Chondrocyte (in vitro differentiated cells): ENCODE data around the gene RABEPK. TPM values are rescaled to one million over a fixed set of nuclear protein-coding genes. Genes with fewer than 3 reads are reported as not detected.
"Not testable (repeated sequence)": the region's sequence is repeated elsewhere in the genome, so short reads cannot be mapped to it uniquely, and the experiment has no call there.

Experiments
- DNase-seq: peaks from one replicate; pipeline ENCODE4 v3.0.0; 2021; ENCODE audit warnings: mixed read lengths, low spot score
- H3K27ac Mint-ChIP-seq: one replicate; pipeline ENCODE4 v1.8.0; 2021; ENCODE audit warnings: mild to moderate bottlenecking, moderate library complexity, mixed read lengths; ENCODE audit not compliant: unreplicated experiment
- H3K27me3 Mint-ChIP-seq: 2 replicates; pipeline ENCODE4 v1.8.0; 2021; ENCODE audit warnings: low read depth, mixed read lengths
- H3K36me3 Mint-ChIP-seq: 2 replicates; pipeline ENCODE4 v1.8.0; 2021; ENCODE audit warnings: low read depth, mixed read lengths
- H3K4me1 Mint-ChIP-seq: 2 replicates; pipeline ENCODE4 v1.8.0; 2021; ENCODE audit warnings: low read depth, mild to moderate bottlenecking, mixed read lengths
- H3K4me3 Mint-ChIP-seq: one replicate; pipeline ENCODE4 v1.8.0; 2021; ENCODE audit warnings: mild to moderate bottlenecking, moderate library complexity, mixed read lengths; ENCODE audit not compliant: unreplicated experiment
- H3K9me3 Mint-ChIP-seq: 2 replicates; pipeline ENCODE4 v1.8.0; 2021; ENCODE audit warnings: low read depth, mixed read lengths
- total RNA-seq: library from RNA; stranded (reverse); gene quantifications from 3 replicates; pipeline ENCODE4 v1.2.1, GENCODE V29; 2021
- TF ChIP-seq, protein P1 (sequence below): fragments of 200-600 bp; sonication (generic); IDR thresholded peaks from 2 replicates; pipeline ENCODE4 v1.5.0; 2021; ENCODE audit warnings: antibody characterized with exemption, mild to moderate bottlenecking, moderate library complexity

The RABEPK gene
- total RNA-seq, 1 donor from 2014 or later, result 27.0 TPM

DNA sequence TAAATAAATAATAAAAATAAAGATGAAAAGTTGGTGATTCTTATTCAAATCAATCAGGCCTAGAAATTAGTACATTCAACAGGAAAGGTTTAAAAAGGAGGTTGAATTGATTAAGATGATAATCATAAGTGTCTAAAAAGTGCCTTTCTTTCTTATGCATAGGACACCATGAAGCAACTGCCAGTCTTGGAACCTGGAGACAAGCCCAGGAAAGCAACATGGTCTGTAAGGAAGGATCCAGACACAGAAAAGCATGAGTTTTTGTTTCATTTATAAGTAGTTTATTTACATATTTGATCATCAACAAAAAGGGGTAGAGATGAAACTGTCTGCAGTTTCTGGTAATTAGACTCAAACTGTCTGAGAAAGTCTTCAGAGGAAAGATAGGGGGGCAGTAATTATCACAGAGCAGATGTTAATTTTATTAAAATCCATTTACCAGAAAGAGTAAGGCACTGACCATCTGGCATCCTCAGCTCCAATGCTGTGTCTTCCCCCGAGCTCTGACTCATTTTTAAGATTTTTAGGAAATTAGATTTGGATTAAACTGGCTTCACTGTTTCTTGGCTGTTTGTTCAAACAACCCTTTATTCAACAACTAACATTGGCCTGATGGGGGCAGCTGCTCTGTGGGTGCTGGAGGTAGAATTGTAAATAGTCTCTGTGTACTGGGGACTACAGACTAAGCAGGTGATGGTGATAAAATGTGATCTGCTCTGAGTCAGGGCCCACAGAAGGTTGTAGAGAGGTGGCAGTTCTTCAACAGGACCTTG is 2.7 kb downstream of the RABEPK start:
- TF ChIP-seq, protein P1, sequence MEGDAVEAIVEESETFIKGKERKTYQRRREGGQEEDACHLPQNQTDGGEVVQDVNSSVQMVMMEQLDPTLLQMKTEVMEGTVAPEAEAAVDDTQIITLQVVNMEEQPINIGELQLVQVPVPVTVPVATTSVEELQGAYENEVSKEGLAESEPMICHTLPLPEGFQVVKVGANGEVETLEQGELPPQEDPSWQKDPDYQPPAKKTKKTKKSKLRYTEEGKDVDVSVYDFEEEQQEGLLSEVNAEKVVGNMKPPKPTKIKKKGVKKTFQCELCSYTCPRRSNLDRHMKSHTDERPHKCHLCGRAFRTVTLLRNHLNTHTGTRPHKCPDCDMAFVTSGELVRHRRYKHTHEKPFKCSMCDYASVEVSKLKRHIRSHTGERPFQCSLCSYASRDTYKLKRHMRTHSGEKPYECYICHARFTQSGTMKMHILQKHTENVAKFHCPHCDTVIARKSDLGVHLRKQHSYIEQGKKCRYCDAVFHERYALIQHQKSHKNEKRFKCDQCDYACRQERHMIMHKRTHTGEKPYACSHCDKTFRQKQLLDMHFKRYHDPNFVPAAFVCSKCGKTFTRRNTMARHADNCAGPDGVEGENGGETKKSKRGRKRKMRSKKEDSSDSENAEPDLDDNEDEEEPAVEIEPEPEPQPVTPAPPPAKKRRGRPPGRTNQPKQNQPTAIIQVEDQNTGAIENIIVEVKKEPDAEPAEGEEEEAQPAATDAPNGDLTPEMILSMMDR, result no peak
- no peak for DNase-seq
- Mint-ChIP-seq H3K4me1 (peaks cover 14% of the 10 kb centered on the region), H3K9me3 (no peaks in the 10 kb centered on the region), H3K36me3 (peaks cover 13% of the 10 kb centered on the region), H3K27ac (no peak overlapping the region), H3K27me3 (no peaks in the 10 kb centered on the region), H3K4me3 (no peak overlapping the region)

DNA sequence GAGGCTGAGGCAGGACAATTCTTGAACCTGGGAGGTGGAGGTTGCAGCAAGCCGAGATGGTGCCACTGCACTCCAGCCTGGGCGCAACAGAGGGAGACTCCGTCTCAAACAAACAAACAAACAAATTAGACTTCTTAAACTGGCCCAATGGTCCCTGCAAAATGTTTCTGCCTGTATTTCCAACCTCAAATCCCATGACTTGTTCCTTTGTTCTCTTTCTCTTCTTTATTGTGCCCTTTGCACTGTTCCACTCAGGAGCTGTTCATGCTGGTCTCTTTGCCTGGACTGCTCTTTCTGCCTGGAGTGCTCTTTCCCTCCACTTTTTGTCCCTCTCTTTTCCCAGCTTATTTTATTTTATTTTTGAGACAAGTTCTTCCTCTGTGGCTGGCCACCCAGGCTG is 4.1 kb downstream of the RABEPK start:
- no peak for DNase-seq
- Mint-ChIP-seq H3K27me3 (no peaks in the 10 kb centered on the region), H3K4me3 (no peak overlapping the region), H3K27ac (no peak overlapping the region), H3K9me3 (no peaks in the 10 kb centered on the region), H3K36me3 (peaks cover 17% of the 10 kb centered on the region), H3K4me1 (peaks cover 14% of the 10 kb centered on the region)
- TF ChIP-seq, protein P1, result no peak

DNA sequence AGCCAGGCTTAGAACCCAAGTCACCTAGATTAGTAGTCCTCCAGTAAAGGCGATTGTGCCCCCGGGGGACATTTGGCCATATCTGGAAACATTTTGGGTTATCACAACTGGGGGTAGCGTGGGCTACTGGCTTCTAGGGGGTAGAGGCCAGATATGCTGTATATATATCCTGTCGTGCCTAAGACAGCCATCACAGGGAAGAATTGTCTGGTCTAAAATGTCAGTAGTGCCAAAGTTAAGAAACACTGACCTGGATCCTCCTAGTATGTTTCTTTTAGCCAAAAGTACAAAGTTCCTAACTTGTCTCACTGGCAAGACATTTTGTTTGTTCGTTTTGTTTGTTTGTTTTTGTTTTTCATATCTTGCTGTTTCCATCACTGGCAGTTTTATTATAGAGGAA is 13.8 kb downstream of the RABEPK start:
- TF ChIP-seq, protein P1, result no peak
- Mint-ChIP-seq H3K27ac (no peak overlapping the region), H3K4me3 (no peak overlapping the region), H3K9me3 (no peaks in the 10 kb centered on the region), H3K36me3 (peaks cover 12% of the 10 kb centered on the region), H3K4me1 (no peaks in the 10 kb centered on the region), H3K27me3 (no peaks in the 10 kb centered on the region)
- no peak for DNase-seq

DNA sequence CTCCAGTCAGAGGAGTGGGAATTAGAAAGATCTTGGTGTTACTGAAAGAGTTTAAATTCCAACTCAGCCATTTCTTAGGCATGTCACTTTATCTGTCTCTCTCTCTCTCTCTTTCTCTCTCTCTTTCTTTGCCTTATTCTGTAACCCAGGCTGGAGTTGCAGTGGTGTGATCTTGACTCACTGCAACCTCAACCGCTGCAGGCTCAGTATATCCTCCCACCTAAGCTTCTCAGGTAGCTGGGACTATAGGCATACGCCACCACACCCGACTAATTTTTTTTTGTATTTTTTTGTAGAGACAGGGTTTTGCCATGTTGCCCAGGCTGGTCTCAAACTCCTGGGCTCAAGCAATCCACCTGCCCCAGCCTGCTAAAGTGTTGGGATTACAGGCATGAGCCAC is 18.3 kb downstream of the RABEPK start:
- DNase-seq, result no peak
- Mint-ChIP-seq H3K27me3 (no peaks in the 10 kb centered on the region), H3K4me1 (no peaks in the 10 kb centered on the region), H3K36me3 (peaks cover 16% of the 10 kb centered on the region), H3K27ac (no peak overlapping the region), H3K4me3 (no peak overlapping the region), H3K9me3 (no peaks in the 10 kb centered on the region)
- TF ChIP-seq, protein P1, result no peak

DNA sequence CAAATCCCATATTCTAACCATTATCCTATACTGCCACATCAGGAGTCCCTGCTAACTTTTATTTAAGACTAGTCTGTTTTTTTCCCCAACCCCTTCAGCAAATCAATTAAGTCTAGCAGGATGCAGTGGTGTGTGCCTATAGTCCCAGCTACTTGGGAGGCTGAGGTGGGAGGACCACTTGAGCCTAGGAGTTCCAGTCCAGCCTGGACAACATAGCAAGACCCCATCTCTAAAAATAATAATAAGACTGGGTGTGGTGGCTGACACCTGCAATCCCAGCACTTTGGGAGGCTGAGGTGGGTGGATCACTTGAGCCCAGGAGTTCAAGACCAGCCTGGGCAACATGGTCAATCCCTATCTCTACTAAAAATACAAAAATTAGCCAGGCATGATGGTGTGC is 24.5 kb downstream of the RABEPK start:
- H3K36me3 Mint-ChIP-seq, result peaks cover 14% of the 10 kb centered on the region
- not testable (repeated sequence) for H3K4me1 Mint-ChIP-seq, H3K27me3 Mint-ChIP-seq, DNase-seq, H3K9me3 Mint-ChIP-seq, H3K4me3 Mint-ChIP-seq, H3K27ac Mint-ChIP-seq

DNA sequence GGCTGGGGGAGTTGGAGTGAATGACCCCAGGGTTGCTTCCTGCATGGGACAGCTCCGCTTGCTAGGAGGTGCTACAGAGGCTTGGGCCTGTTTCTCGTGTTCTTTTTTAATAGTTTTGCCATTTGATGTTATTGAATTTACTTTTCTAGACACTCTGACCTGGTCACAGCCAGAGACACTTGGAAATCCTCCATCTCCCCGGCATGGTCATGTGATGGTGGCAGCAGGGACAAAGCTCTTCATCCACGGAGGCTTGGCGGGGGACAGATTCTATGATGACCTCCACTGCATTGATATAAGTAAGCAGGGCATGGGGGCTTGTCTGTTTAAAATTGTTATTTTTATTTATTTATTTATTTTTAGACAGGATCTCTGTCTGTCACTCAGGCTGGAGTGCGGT is 27.4 kb downstream of the RABEPK start:
- H3K27me3 Mint-ChIP-seq, result no peaks in the 10 kb centered on the region
- H3K4me1 Mint-ChIP-seq, result no peaks in the 10 kb centered on the region
- no peak overlapping the region for H3K27ac Mint-ChIP-seq
- H3K36me3 Mint-ChIP-seq, result peaks cover 6% of the 10 kb centered on the region
- no peak overlapping the region for H3K4me3 Mint-ChIP-seq
- TF ChIP-seq, protein P1, result no peak
- DNase-seq, result peak; percentile 10
- no peaks in the 10 kb centered on the region for H3K9me3 Mint-ChIP-seq
